Gastrocnemius medialis (tissue), 4 donors: ENCODE measurements around the gene TPSG1.

ENCODE experiments used
- CTCF ChIP-seq, 5 experiments: fragments of 450-650 bp in 3 of 5; fragments of 200-600 bp in 2 of 5; sonication (generic) in 2 of 5; IDR thresholded peaks in 4 of 5; conservative IDR thresholded peaks in 1 of 5; 1 replicate in 4 of 5; 2 replicates in 1 of 5; pipeline ENCODE4 v1.5.1; 2016 to 2019; ENCODE audit warnings: antibody characterized with exemption in 5 of 5, mild to moderate bottlenecking in 3 of 5, moderate library complexity in 3 of 5
- POLR2A ChIP-seq, 2 donors: fragments of 450-650 bp; IDR thresholded peaks; one replicate each; pipeline ENCODE4 v1.6.1; 2017; ENCODE audit warnings: antibody characterized with exemption in 2 of 2, mild to moderate bottlenecking in 2 of 2, moderate library complexity in 2 of 2

GRCh38 chr16:1218061-1218929, 6.8 kb downstream of the TPSG1 start:
- TF ChIP-seq CTCF (IDR thresholded peaks at IDR 0.05 in 4 of 5, conservative IDR thresholded peaks at IDR 0.05 in 1 of 5), result no peak
- no peak for TF ChIP-seq POLR2A (IDR thresholded peaks at IDR 0.05)
